ES-I3 (cell line): Measurements from ENCODE around the gene DPYD.

ENCODE experiments used
- H3K36me3 ChIP-seq: 2 replicates; pipeline ENCODE4 v1.6.1; 2013; ENCODE audit warnings: mild to moderate bottlenecking, low read length, control low read depth, moderate library complexity; ENCODE audit not compliant: insufficient read depth
- H3K4me1 ChIP-seq: 2 replicates; pipeline ENCODE4 v1.6.1; 2013; ENCODE audit warnings: mild to moderate bottlenecking, control low read depth, low read length; ENCODE audit not compliant: insufficient read depth
- H3K9ac ChIP-seq: 2 replicates; pipeline ENCODE4 v1.6.1; 2013; ENCODE audit warnings: low read depth, mild to moderate bottlenecking, low read length, moderate library complexity
- H3K9me3 ChIP-seq: 2 replicates; pipeline ENCODE4 v1.6.1; 2013; ENCODE audit warnings: mild to moderate bottlenecking, low read length, moderate library complexity; ENCODE audit not compliant: control insufficient read depth, insufficient read depth

Gene DPYD

DNA sequence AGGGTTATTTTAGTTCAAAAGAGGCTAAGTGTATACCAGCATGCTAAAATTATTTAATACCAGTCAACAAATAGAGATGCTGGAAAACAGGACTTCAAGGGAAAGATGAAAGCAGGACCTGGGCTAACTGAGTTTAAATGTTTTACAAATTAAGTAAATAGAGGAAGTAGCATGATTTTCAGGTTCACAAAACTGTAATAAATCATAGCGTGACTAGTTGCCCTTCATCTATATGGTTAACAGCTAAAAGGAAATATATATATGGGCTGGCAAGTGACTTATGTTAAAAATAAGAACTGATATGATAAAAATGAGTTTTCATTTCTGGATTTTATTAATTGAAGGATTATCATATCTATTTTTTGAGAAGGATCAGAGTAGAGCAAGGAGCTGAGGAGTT lies 25.6 kb downstream of the DPYD start:
- H3K9ac ChIP-seq: no peak overlapping the region
- no peaks in the 10 kb centered on the region for H3K36me3 ChIP-seq
- H3K9me3 ChIP-seq: peaks cover 4% of the 10 kb centered on the region; the same call in 1 of the 2 replicates
- no peaks in the 10 kb centered on the region for H3K4me1 ChIP-seq

DNA sequence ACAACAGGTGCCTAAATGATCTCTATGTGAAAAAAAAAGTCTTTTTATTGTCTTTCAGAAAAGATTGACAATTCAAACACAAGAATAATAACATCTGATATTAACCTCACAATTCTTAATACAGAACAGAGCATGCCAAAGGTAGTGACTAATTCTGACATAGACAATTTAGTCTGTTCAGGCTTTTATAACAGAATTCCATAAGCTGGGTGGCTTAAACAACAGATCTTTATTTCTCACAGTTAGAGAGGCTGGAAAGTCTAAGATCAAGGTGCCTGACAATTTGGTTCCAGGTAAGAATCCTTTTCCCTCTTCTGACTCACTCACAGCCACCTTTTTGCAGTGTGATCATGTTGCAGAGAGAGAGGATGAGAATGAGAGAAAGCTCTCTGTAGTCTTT lies 27.0 kb downstream of the DPYD start:
- H3K9me3 ChIP-seq: peaks cover 4% of the 10 kb centered on the region; the same call in 1 of the 2 replicates
- H3K36me3 ChIP-seq: no peaks in the 10 kb centered on the region
- H3K4me1 ChIP-seq: no peaks in the 10 kb centered on the region
- H3K9ac ChIP-seq: no peak overlapping the region

- Histone ChIP-seq H3K36me3 (no peaks in the 10 kb centered on the region), H3K4me1 (no peaks in the 10 kb centered on the region), H3K9ac (no peak overlapping the region), H3K9me3 (no peaks in the 10 kb centered on the region)
These were observed 34.6 kb downstream of the DPYD start for GRCh38 chr1:97886199-97886598.

DNA sequence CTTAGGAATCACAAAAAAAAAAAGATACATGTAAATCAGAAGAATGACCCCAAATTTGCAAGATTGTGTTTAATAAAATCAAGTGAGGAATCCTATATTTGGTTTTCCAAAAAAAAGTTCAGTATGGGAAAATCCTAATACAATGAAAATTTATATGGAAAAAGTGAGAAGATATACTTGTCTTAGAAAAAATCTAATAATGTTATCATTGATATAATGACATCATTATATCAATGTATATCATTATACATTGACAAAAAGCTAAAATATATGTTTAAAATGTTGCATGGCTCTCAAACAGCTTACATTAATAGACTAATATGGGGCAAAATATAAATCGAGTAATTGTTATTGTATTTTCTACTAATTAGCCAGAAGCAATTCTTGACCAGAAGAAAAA lies 37.0 kb downstream of the DPYD start:
- H3K4me1 ChIP-seq: no peaks in the 10 kb centered on the region
- no peaks in the 10 kb centered on the region for H3K36me3 ChIP-seq
- H3K9me3 ChIP-seq: no peaks in the 10 kb centered on the region
- no peak overlapping the region for H3K9ac ChIP-seq

- Histone ChIP-seq H3K9ac (no peak overlapping the region), H3K4me1 (no peaks in the 10 kb centered on the region), H3K36me3 (no peaks in the 10 kb centered on the region), H3K9me3 (no peaks in the 10 kb centered on the region)
These were observed 43.5 kb downstream of the DPYD start for GRCh38 chr1:97877307-97877706.

DNA sequence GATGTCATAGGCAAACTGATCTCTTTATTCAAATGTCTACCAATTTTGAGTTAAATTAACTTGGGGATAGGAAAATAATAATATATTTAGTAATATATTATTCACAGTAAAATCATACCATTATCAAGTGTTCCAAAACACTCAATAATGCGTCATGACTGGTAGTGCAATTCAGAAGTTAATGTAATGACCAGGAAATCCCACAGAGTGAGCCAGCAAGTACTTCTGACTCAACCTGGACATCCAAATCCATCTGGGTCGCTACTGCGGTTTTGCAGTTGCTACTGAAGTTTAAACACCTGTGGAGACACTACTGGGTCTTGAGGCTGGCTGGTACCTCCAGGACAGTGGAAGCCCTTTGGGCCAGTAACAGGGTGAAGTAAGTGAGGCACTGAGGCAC lies 44.8 kb downstream of the DPYD start:
- H3K4me1 ChIP-seq: no peaks in the 10 kb centered on the region
- no peaks in the 10 kb centered on the region for H3K36me3 ChIP-seq
- H3K9ac ChIP-seq: no peak overlapping the region
- no peaks in the 10 kb centered on the region for H3K9me3 ChIP-seq

- H3K36me3 ChIP-seq: no peaks in the 10 kb centered on the region
These were observed 50.2 kb downstream of the DPYD start for GRCh38 chr1:97870589-97870988.

DNA sequence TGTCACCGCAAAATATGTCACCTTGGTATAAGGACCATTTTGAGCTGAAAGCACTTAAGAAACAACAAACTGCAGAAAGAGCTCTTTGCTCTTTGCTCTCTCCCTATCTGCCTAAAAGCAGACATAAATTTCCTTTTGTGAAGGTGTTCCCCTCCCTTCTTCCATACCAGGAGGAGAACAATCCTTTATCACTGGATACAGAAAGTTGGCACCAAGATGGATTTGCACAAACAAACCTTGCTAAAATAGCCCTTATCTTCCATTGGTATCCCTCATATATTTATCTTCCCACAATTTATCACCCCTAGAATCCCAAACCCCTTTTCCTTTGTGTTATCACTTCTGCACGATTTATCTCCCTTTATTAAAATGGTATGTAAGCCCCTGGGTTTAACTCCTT lies 51.4 kb downstream of the DPYD start:
- Histone ChIP-seq H3K36me3 (no peaks in the 10 kb centered on the region), H3K9me3 (no peaks in the 10 kb centered on the region)

More at GRCh38 chr1:97870589-97870988, 50.2 kb downstream of the DPYD start:
- H3K4me1 ChIP-seq: no peaks in the 10 kb centered on the region
- H3K9me3 ChIP-seq: no peaks in the 10 kb centered on the region
- H3K9ac ChIP-seq: no peak overlapping the region

DNA sequence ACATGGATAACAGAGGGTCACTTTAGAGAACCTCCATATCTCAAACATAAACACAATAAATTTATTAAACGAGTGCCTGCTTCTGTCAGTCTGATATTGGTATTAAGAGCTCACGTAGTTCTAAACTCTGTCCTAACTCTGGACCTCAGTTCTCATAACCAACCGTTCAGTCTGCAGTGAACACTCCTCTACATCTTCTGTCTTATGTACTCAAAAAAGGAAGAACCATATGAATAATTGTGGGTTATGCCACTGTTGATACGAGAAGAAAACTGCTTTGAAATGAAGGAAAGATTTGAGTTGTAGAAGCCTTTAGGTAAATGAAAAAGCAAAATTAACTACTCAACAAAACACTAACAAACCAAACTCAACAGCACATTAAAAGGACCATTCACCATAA lies 53.7 kb downstream of the DPYD start:
- Histone ChIP-seq H3K36me3 (no peaks in the 10 kb centered on the region), H3K9me3 (no peaks in the 10 kb centered on the region), H3K4me1 (no peaks in the 10 kb centered on the region), H3K9ac (no peak overlapping the region)

More for the DNA sequence above, 51.4 kb downstream of the DPYD start:
- Histone ChIP-seq H3K4me1 (no peaks in the 10 kb centered on the region), H3K9ac (no peak overlapping the region)

GRCh38 chr1:97864615-97865014 lies 56.2 kb downstream of the DPYD start:
- Histone ChIP-seq H3K4me1 (no peaks in the 10 kb centered on the region), H3K36me3 (no peaks in the 10 kb centered on the region), H3K9ac (no peak overlapping the region), H3K9me3 (no peaks in the 10 kb centered on the region)

- Histone ChIP-seq H3K4me1 (no peaks in the 10 kb centered on the region), H3K9ac (no peak overlapping the region), H3K36me3 (no peaks in the 10 kb centered on the region), H3K9me3 (no peaks in the 10 kb centered on the region)
These were observed 67.6 kb downstream of the DPYD start for GRCh38 chr1:97853221-97853620.

DNA sequence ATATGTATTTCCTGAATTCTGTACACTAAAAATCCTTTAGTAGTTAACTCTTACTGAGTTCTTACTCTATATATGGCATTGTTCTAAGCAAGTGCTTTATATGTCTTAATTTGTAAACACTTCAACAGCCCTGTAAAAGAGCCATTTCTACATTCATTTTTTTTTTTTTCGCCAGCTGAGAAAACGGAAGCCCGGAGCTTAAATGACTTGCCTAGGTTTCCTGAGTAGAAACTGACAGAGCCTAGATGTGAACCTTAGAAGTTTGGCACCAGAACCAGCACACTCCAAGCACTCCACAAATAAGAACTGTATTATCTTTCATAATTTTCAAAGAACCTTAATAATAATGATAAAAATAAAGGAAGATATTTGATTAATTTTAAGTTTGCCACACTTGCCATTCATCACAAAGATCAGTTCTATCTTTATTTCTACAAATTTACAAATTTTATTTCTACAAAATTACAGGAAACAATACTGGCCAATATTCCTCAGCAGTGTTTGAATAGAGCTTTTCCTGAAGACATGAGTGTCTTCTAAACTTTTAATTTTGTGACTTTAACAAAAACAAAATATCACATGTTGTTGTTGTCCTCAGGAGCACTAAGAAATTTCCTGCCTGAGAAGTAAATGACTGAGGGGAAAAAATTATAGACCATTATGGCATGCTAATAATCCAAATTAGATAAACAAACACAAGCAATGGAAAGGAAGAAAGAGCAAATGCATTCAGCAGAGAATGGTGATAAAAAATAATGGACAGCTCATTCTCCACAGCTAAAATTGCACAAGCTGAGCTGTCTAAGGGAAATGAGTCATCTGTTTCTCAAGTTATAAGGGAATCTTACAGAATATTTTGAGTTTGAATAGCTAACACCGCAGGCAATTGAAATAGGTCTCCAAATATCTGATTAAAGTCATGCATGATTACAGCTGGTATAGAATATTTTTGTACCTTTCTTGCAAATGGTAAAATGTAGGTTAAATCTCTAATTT lies 71.2 kb downstream of the DPYD start:
- no peak overlapping the region for H3K9ac ChIP-seq
- no peaks in the 10 kb centered on the region for H3K36me3 ChIP-seq
- H3K4me1 ChIP-seq: no peaks in the 10 kb centered on the region
- H3K9me3 ChIP-seq: peaks cover 4% of the 10 kb centered on the region; the same call in 1 of the 2 replicates

GRCh38 chr1:97845805-97846204 lies 75.0 kb downstream of the DPYD start:
- no peaks in the 10 kb centered on the region for H3K36me3 ChIP-seq
- peaks cover 4% of the 10 kb centered on the region; the same call in 1 of the 2 replicates for H3K9me3 ChIP-seq
- H3K9ac ChIP-seq: no peak overlapping the region
- no peaks in the 10 kb centered on the region for H3K4me1 ChIP-seq

- Histone ChIP-seq H3K9me3 (peaks cover 4% of the 10 kb centered on the region; the same call in 1 of the 2 replicates), H3K36me3 (no peaks in the 10 kb centered on the region), H3K4me1 (no peaks in the 10 kb centered on the region), H3K9ac (no peak overlapping the region)
These were observed 76.2 kb downstream of the DPYD start for GRCh38 chr1:97844552-97845089.

GRCh38 chr1:97841338-97841737 lies 79.5 kb downstream of the DPYD start:
- H3K36me3 ChIP-seq: no peaks in the 10 kb centered on the region

More at GRCh38 chr1:97841338-97841737, 79.5 kb downstream of the DPYD start:
- H3K9me3 ChIP-seq: peaks cover 4% of the 10 kb centered on the region; the same call in 1 of the 2 replicates
- no peaks in the 10 kb centered on the region for H3K4me1 ChIP-seq
- no peak overlapping the region for H3K9ac ChIP-seq
